ACC112 (cell line): Measurements from ENCODE around the gene FTMT.
"Not testable (repeated sequence)": the region's sequence is repeated elsewhere in the genome, so short reads cannot be mapped to it uniquely, and the experiment has no call there.

ENCODE experiments used
- H2AFZ ChIP-seq: fragments of 200-600 bp; sonication (generic); one replicate; pipeline ENCODE4 v1.6.0; 2017; ENCODE audit warnings: antibody characterized with exemption, low read length; ENCODE audit not compliant: unreplicated experiment
- H3K27ac ChIP-seq: fragments of 200-600 bp; sonication (generic); 2 replicates; pipeline ENCODE4 v1.5.1; 2014; ENCODE audit warnings: low read depth, mild to moderate bottlenecking, antibody characterized with exemption, low read length, moderate library complexity
- H3K27me3 ChIP-seq: fragments of 200-600 bp; sonication (generic); 2 replicates; pipeline ENCODE4 v1.6.1; 2014; ENCODE audit warnings: mild to moderate bottlenecking, antibody characterized with exemption, low read length, moderate library complexity, mixed read lengths; ENCODE audit not compliant: insufficient read depth
- H3K36me3 ChIP-seq: fragments of 200-600 bp; sonication (generic); 2 replicates; pipeline ENCODE4 v1.6.1; 2016; ENCODE audit warnings: mild to moderate bottlenecking, antibody characterized with exemption, low read length, moderate library complexity, mixed read lengths; ENCODE audit not compliant: insufficient read depth
- H3K4me1 ChIP-seq: fragments of 200-600 bp; sonication (generic); one replicate; pipeline ENCODE4 v1.6.1; 2016; ENCODE audit warnings: low read length, mixed read lengths; ENCODE audit not compliant: insufficient read depth, unreplicated experiment, control insufficient read depth
- H3K4me3 ChIP-seq: fragments of 200-600 bp; sonication (generic); 2 replicates; pipeline ENCODE4 v1.5.1; 2014; ENCODE audit warnings: mild to moderate bottlenecking, low read depth, low read length
- H3K79me2 ChIP-seq: fragments of 200-600 bp; sonication (generic); one replicate; pipeline ENCODE4 v1.6.0; 2016; ENCODE audit warnings: low read length; ENCODE audit not compliant: control insufficient read depth, unreplicated experiment, insufficient read depth

The FTMT gene

DNA sequence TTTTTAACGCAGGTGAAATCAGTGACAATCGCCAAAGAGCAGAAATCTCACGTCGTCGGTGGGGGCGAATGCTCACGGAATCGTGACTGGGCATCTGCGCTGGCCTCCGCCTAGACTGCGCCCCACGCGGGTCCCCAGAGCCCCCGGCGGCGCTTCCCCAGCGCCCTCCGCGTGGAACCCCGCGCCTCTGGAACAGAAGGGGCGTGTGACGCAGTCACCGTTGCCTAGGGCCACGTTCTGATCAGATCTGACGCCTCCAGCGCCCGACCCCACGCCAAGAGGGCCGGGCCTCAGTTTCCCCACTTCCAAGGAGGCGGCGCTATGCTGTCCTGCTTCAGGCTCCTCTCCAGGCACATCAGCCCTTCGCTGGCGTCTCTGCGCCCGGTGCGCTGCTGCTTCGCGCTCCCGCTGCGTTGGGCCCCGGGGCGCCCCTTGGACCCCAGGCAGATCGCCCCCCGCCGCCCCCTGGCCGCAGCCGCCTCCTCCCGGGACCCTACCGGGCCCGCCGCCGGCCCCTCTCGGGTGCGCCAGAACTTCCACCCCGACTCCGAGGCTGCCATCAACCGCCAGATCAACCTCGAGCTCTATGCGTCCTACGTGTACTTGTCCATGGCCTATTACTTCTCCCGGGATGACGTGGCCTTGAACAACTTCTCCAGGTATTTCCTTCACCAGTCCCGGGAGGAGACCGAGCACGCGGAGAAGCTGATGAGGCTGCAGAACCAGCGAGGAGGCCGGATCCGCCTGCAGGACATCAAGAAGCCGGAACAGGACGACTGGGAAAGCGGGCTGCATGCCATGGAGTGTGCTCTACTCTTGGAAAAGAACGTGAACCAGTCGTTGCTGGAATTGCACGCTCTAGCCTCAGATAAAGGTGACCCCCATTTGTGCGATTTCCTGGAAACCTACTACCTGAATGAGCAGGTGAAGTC, at the start of gene FTMT:
Gene FTMT, plus strand, starts transcription at position 240 of the 932 bp plus-strand sequence. Its CDS starts 82 bp downstream, at position 322.
- no peaks in the 10 kb centered on the region for H3K36me3 ChIP-seq
- H2AFZ ChIP-seq: no peak within 1 kb of the TSS
- no peak within 1 kb of the TSS for H3K27ac ChIP-seq
- peaks cover 11% of the 10 kb centered on the region; the same call in 1 of the 2 replicates for H3K27me3 ChIP-seq
- no peak within 1 kb of the TSS for H3K4me3 ChIP-seq
- H3K4me1 ChIP-seq: no peaks in the 10 kb centered on the region
- H3K79me2 ChIP-seq: no peaks in the 10 kb centered on the region

DNA sequence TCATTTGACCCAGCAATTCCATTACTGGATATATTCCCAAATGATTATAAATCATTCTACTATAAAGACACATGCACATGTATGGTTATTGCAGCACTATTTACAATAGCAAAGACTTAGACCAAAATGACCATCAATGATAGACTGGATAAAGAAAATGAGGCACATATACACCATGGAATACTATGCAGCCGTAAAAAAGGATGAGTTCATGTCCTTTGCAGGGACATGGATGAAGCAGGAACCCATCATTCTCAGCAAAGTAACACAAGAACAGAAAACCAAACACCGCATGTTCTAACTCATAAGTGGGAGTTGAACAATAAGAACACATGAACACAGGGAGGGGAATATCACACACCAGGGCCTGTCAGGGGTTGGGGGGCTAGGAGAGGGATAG, 46.4 kb upstream of the FTMT start:
- not testable (repeated sequence) for H3K36me3 ChIP-seq, H3K27me3 ChIP-seq, H2AFZ ChIP-seq, H3K4me3 ChIP-seq, H3K4me1 ChIP-seq, H3K27ac ChIP-seq, H3K79me2 ChIP-seq

DNA sequence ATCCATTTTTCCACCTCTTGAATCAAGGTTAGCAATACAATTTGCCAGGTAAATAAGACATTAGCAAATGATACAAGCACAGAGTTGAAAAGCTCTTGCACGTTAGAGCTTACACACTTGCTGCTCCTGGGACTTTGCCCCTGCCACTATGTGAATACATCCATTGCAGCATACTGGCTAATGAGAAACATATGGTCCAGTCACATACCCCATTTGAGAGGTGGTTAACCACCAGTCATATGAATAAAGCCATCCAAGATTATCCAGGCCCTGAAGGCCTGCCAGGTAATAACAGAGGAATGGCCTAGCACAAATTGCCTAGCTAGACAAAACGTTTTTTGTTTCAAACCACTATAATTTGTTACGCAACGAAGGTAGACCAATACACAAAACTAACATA, 45.8 kb upstream of the FTMT start:
- Histone ChIP-seq H3K27ac (no peak overlapping the region), H3K4me1 (no peaks in the 10 kb centered on the region), H3K4me3 (no peak overlapping the region), H3K36me3 (no peaks in the 10 kb centered on the region), H2AFZ (no peak overlapping the region), H3K79me2 (no peaks in the 10 kb centered on the region), H3K27me3 (no peaks in the 10 kb centered on the region)

DNA sequence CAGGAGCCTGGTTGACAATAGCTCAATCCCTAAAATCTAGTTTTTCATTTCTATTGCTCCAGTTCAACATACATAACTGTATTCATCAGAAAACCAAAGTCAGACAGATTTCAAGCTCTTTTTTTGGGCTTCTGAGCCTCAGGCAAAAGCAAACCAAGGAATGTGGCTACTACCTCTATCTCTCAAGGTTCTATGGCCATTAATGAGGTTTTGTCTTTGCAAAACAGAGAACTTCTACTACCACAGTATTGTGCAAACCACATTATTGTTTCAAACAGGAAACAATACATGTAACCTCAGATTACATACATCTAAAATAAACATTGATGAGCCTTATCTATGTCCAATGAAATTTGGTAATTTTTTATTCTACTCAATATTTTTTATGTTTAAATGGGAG, 35.5 kb upstream of the FTMT start:
- Histone ChIP-seq H3K27me3 (no peaks in the 10 kb centered on the region), H3K4me3 (no peak overlapping the region), H3K4me1 (no peaks in the 10 kb centered on the region), H3K27ac (no peak overlapping the region), H3K79me2 (no peaks in the 10 kb centered on the region), H3K36me3 (no peaks in the 10 kb centered on the region), H2AFZ (no peak overlapping the region)

DNA sequence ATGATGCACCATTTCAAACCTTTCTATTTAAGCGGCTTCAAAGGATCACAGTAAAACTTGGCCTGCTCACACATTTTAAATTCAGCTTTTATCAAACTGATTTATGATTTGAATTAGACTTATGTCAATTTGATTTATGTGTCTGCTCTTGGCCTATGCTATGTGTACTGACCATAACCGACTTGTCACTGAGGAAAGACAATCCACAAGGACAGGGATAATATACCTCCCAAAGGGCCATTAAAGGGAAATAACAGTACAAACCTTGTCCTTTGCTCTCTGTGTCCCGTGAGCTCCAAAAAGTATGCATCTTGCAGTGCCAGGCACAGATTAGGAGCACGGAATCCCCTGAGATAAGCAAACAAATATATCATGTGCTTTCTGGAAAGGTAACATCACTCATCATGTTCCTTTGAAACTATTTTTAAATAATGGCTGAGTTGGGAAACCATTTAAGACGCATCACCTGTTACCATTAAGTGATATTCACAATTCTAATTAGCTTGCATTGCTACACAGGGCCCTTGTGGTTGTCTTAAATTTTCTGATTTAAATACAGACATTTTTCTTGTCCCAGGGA, 31.9 kb upstream of the FTMT start:
- Histone ChIP-seq H3K4me3 (no peak overlapping the region), H3K79me2 (no peaks in the 10 kb centered on the region), H3K27me3 (no peaks in the 10 kb centered on the region), H3K4me1 (no peaks in the 10 kb centered on the region), H2AFZ (no peak overlapping the region), H3K27ac (no peak overlapping the region), H3K36me3 (no peaks in the 10 kb centered on the region)

DNA sequence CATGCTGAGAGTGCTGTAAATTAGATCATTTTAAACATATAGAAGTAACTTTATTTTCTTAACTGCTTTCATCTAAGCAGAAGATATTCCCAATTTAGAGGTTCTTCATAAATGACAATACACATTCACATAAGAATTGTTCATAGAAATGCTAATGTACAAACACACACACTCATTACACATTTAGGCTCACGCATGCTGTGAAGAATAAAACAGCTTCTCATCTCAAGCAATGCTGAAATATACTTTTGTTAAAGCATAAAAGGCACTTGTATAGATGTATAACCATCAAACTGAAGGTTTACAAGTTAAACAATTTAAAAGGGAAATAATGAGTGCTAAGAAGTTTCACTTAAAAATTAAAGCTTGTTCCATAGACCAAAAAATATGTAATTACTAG, 18.1 kb upstream of the FTMT start:
- no peaks in the 10 kb centered on the region for H3K79me2 ChIP-seq
- no peak overlapping the region for H2AFZ ChIP-seq
- no peak overlapping the region for H3K27ac ChIP-seq
- H3K4me3 ChIP-seq: no peak overlapping the region
- H3K4me1 ChIP-seq: no peaks in the 10 kb centered on the region
- H3K27me3 ChIP-seq: no peaks in the 10 kb centered on the region
- no peaks in the 10 kb centered on the region for H3K36me3 ChIP-seq

DNA sequence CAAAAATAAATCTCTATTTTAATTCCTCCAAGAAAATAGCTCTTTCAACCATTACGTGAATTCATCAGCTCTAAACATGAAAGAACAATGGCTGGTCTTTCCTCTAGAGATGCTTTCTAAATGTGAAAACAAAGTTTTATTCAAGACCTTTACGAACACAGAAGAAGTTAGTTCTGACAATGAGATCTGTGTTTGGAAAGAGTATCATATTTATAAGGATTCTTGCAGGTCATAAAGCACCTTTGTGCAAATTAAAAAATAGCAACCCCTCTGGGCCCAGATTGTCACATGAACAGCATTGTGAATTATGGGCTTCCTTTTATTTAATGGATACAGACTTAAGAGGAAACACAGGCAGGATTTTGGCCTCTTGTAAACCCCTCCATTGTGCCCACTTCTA, 17.7 kb upstream of the FTMT start:
- Histone ChIP-seq H3K27me3 (no peaks in the 10 kb centered on the region), H3K27ac (no peak overlapping the region), H2AFZ (no peak overlapping the region), H3K4me3 (no peak overlapping the region), H3K79me2 (no peaks in the 10 kb centered on the region), H3K4me1 (no peaks in the 10 kb centered on the region), H3K36me3 (no peaks in the 10 kb centered on the region)

DNA sequence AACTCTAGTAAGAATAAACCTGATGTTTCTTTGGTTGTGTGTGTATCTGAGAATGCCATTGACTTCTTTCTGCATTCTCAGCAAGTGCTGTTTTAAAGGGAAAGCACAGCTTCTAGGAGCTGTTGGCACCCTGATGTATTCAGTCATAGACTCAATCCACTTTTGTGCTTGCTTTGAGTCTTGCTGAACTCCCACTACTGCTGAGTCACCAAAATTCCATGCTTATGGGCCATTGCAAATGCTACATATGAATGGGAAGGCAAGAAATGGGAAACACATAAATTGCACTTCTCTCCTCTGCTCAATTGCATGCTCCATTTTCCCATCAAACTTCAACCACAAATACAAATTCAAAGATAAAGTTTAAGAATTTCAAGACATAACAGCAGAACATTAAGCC, 9.8 kb upstream of the FTMT start:
- Histone ChIP-seq H2AFZ (no peak overlapping the region), H3K4me3 (no peak overlapping the region), H3K4me1 (no peaks in the 10 kb centered on the region), H3K36me3 (no peaks in the 10 kb centered on the region), H3K79me2 (no peaks in the 10 kb centered on the region), H3K27ac (no peak overlapping the region), H3K27me3 (no peaks in the 10 kb centered on the region)

DNA sequence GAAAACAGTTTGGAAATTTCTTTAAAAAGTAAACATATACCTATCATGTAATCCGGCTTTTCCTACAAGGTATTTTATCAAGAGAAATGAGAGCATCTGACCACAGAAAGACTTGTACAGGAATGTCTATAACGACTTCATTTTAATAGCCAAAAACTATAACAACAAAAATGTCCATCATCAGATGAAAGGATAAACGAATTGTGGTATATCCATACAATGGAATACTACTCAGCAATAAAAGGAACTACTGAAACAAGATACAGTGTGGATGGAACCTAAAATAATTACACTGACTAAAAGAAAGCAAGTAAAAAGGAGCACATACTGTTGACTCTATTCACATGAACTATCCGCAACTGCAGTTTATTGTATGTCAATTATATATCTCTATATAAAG, 1.4 kb upstream of the FTMT start:
- H3K36me3 ChIP-seq: no peaks in the 10 kb centered on the region
- no peaks in the 10 kb centered on the region for H3K79me2 ChIP-seq
- no peak overlapping the region for H3K4me3 ChIP-seq
- no peak overlapping the region for H3K27ac ChIP-seq
- no peak overlapping the region for H2AFZ ChIP-seq
- H3K4me1 ChIP-seq: no peaks in the 10 kb centered on the region
- no peaks in the 10 kb centered on the region for H3K27me3 ChIP-seq

DNA sequence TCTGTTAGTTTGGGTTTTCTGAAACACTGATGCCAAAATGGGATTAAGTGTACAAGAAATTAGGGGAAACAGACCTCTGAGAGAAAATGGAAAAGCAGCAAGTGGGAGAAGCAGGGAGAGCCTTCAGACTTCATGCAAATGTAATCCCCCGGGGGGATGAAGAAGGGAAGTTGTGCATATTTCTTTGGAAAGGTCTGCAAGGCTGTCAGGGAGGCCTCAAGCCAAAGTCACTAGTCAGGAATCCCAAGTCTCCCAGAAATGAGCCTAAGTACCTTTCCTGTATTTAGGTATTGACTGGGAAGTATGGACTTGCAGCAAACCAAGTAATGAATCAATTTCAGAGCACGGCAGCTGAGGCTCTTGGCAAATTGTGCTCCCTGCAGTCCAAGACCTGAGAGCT, 2.2 kb downstream of the FTMT start:
- Histone ChIP-seq H3K79me2 (no peaks in the 10 kb centered on the region), H3K27me3 (peaks cover 11% of the 10 kb centered on the region; the same call in 1 of the 2 replicates), H3K27ac (no peak overlapping the region), H3K4me3 (no peak overlapping the region), H2AFZ (no peak overlapping the region), H3K36me3 (no peaks in the 10 kb centered on the region), H3K4me1 (no peaks in the 10 kb centered on the region)

DNA sequence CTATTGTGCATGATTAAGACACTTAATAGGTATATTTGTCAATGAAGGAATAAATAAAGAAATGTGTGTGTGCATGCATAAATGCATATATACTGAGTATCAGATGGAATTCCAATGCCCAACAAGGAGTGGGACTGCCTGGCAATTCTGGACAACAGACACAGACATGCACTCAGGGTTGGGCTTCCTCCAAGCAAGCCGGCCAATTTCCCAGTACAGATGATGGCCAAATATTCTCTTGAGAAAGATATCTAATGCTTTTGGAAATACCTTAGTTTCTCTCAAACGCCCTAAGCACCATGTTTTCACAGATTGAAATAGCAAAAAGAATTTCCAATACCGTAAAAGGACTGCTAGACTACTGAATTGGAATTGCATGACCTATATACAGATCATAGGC, 11.1 kb downstream of the FTMT start:
- no peak overlapping the region for H3K27ac ChIP-seq
- H2AFZ ChIP-seq: no peak overlapping the region
- no peaks in the 10 kb centered on the region for H3K4me1 ChIP-seq
- H3K36me3 ChIP-seq: no peaks in the 10 kb centered on the region
- H3K79me2 ChIP-seq: no peaks in the 10 kb centered on the region
- no peak overlapping the region for H3K4me3 ChIP-seq
- peaks cover 4% of the 10 kb centered on the region; the same call in 1 of the 2 replicates for H3K27me3 ChIP-seq
